HepG2 (cell line): ENCODE data around the gene SASS6. TPM values are rescaled to one million over a fixed set of nuclear protein-coding genes. Genes with fewer than 3 reads are reported as not detected.

ENCODE experiments used
- ATAC-seq: fragments of 200-7000 bp; cut with Tn5 transposase; 3 replicates; pipeline ENCODE4 v1.9.1; 2020; ENCODE audit warnings: mild to moderate bottlenecking, moderate library complexity
- BruUV-seq: library from RNA; stranded (reverse); fragments of 400-500 nt; replicated peaks from 2 replicates; lab custom pipeline; 2021; lab: Mats Ljungman, UMichigan
- CTCF ChIA-PET: fragments of 300-600 bp; formaldehyde crosslinking; extraction: SDS; loops from one replicate; lab custom pipeline; 2021; ENCODE audit warnings: low total read pairs, inconsistent platforms, low intra/inter-chr PET ratio; lab: Yijun Ruan, JAX
- POLR2A ChIA-PET: fragments of 350-600 bp; sonication (Branson Sonifier 250); formaldehyde crosslinking; loops from one replicate; lab custom pipeline; 2020; ENCODE audit warnings: antibody characterized with exemption, inconsistent platforms; lab: Yijun Ruan, JAX
- DNase-seq: peaks from one replicate; pipeline ENCODE4 v3.0.0-alpha.2; 2015; ENCODE audit warnings: low spot score
- FAIRE-seq: peaks from 3 replicates; lab custom pipeline; 2011; peaks lifted over from hg19 to GRCh38; lab: Jason Lieb, UNC
- H2AFZ ChIP-seq: one replicate; pipeline ENCODE4 v1.6.1; 2011; ENCODE audit warnings: low read length, inconsistent platforms
- H3K27ac ChIP-seq: fragments of 300-600 bp; 3 replicates; pipeline ENCODE4 v1.8.0; 2011; ENCODE audit warnings: mixed run types, mild to moderate bottlenecking, mixed read lengths, low read length, inconsistent platforms; ENCODE audit not compliant: insufficient read depth; ENCODE audit errors: extremely low read length
- H3K27me3 ChIP-seq, 2 experiments: fragments of 200-600 bp in 1 of 2; 2 replicates in 1 of 2; 3 replicates in 1 of 2; pipeline versions ENCODE4 v1.6.0 to v1.8.0; 2011; ENCODE audit warnings: low read length in 2 of 2, mild to moderate bottlenecking in 2 of 2, moderate library complexity in 2 of 2, inconsistent platforms in 1 of 2; ENCODE audit not compliant: insufficient read depth in 2 of 2, control insufficient read depth in 1 of 2
- H3K36me3 ChIP-seq, 2 experiments: fragments of 200-600 bp in 1 of 2; replicated peaks in 1 of 2; 2 replicates in 1 of 2; 3 replicates in 1 of 2; pipeline versions ENCODE4 v1.5.1 to v1.8.0; 2011; ENCODE audit warnings: low read length in 2 of 2, inconsistent platforms in 1 of 2; ENCODE audit not compliant: insufficient read depth in 2 of 2, control insufficient read depth in 1 of 2
- H3K4me1 ChIP-seq: 2 replicates; pipeline ENCODE4 v1.5.1; 2012; ENCODE audit warnings: low read length, inconsistent platforms; ENCODE audit not compliant: insufficient read depth
- H3K4me2 ChIP-seq: 2 replicates; pipeline ENCODE4 v1.6.0; 2011; ENCODE audit warnings: low read depth, low read length, inconsistent platforms
- H3K4me3 ChIP-seq, 3 experiments: fragments of 200-600 bp in 1 of 3; sonication (generic), shearing (Covaris generic) in 1 of 3; replicated peaks in 1 of 3; 2 replicates each; pipeline ENCODE4 v1.5.1; 2011 to 2016; ENCODE audit warnings: low read length in 3 of 3, inconsistent platforms in 2 of 3, low read depth in 2 of 3, mild to moderate bottlenecking in 2 of 3, control low read depth in 1 of 3, mixed read lengths in 1 of 3; ENCODE audit not compliant: insufficient read depth in 1 of 3
- H3K79me2 ChIP-seq: one replicate; pipeline ENCODE4 v1.6.1; 2011; ENCODE audit warnings: low read length, inconsistent platforms; ENCODE audit not compliant: insufficient read depth
- H3K9ac ChIP-seq: 2 replicates; pipeline ENCODE4 v1.6.0; 2011; ENCODE audit warnings: mild to moderate bottlenecking, low read depth, low read length, inconsistent platforms; ENCODE audit not compliant: insufficient read depth
- H3K9me3 ChIP-seq: 2 replicates; pipeline ENCODE4 v1.5.1; 2012; ENCODE audit warnings: mild to moderate bottlenecking, low read length
- H4K20me1 ChIP-seq: 2 replicates; pipeline ENCODE4 v1.6.0; 2011; ENCODE audit warnings: inconsistent platforms, mild to moderate bottlenecking, low read length, moderate library complexity; ENCODE audit not compliant: insufficient read depth
- AFF4 ChIP-seq: sonication (generic); formaldehyde crosslinking; IDR thresholded peaks from 2 replicates; pipeline ENCODE4 v1.4.0; 2020; ENCODE audit warnings: missing genetic modification reagents
- AGO2 ChIP-seq: fragments of 200-400 bp; formaldehyde crosslinking; optimal IDR thresholded peaks from 2 replicates; pipeline ENCODE3; 2017; ENCODE audit warnings: mild to moderate bottlenecking, low read depth, low read length, moderate library complexity
- CCAR2 ChIP-seq: fragments of 200-400 bp; formaldehyde crosslinking; optimal IDR thresholded peaks from 2 replicates; pipeline ENCODE3; 2018; ENCODE audit warnings: low read depth, mild to moderate bottlenecking, low read length, moderate library complexity
- HNRNPUL1 ChIP-seq: fragments of 200-400 bp; formaldehyde crosslinking; IDR thresholded peaks from 2 replicates; pipeline ENCODE4 v1.6.1; 2017; ENCODE audit warnings: low read depth, mild to moderate bottlenecking, low read length, moderate library complexity
- HOXA3 ChIP-seq: sonication (generic); formaldehyde crosslinking; IDR thresholded peaks from 2 replicates; pipeline ENCODE4 v1.5.0; 2020; ENCODE audit warnings: missing genetic modification reagents
- NRL ChIP-seq: sonication (generic); formaldehyde crosslinking; IDR thresholded peaks from 2 replicates; pipeline ENCODE4 v1.5.0; 2020; ENCODE audit warnings: missing genetic modification reagents, mild to moderate bottlenecking, moderate library complexity, borderline replicate concordance
- ZNF724P ChIP-seq: sonication (generic); formaldehyde crosslinking; IDR thresholded peaks from 2 replicates; pipeline ENCODE4 v1.8.0; 2022; ENCODE audit warnings: missing genetic modification reagents, borderline replicate concordance
- WGBS: methylation state at CpG from one replicate; pipeline ENCODE4 v1.1.6; 2017; ENCODE audit warnings: low lambda C conversion rate; 5-methylcytosine and 5-hydroxymethylcytosine counted together
- in situ Hi-C: cut with HindIII; loops from 2 replicates; pipeline ENCODE4 v1.10.0; 2017; ENCODE audit warnings: low pct_unique_long_range_greater_than_20kb; ENCODE audit not compliant: extremely low pct_ligation_motif_present
- intact Hi-C: fragments of 100-400 bp; cut with micrococcal nuclease; formaldehyde crosslinking; loops from one replicate; pipeline ENCODE4 v1.10.0; 2022; ENCODE audit not compliant: unreplicated experiment
- polyA plus RNA-seq, 8 experiments: library from polyadenylated mRNA; depleted of rRNA in 3 of 8; stranded (reverse) in 7 of 8; unstranded in 1 of 8; fragments of >200 nt; fragmentation: Illumina TruSeq in 4 of 8; extraction: Trizol in 4 of 8; gene quantifications; 2 replicates each; pipeline versions ENCODE4 v1.2.1 to v1.2.3, GENCODE V29; 2011 to 2016; ENCODE audit warnings: low read depth in 4 of 8, missing spikeins in 1 of 8, mixed read lengths in 1 of 8; ENCODE audit not compliant: insufficient read depth in 1 of 8
- total RNA-seq, 5 experiments: library from RNA; depleted of rRNA; stranded (reverse); fragments of >200 nt; fragmentation: Illumina TruSeq; extraction: Trizol; gene quantifications; 2 replicates each; pipeline ENCODE4 v1.2.3, GENCODE V29; 2016; ENCODE audit warnings: low read depth in 1 of 5
- TF ChIP-seq, protein P1 (sequence below): sonication (generic); formaldehyde crosslinking; IDR thresholded peaks from 2 replicates; pipeline ENCODE4 v1.8.0; 2023; ENCODE audit warnings: mild to moderate bottlenecking, missing genetic modification reagents
- TF ChIP-seq, protein P2 (sequence below), 2 experiments: IDR thresholded peaks; 2 replicates each; pipeline ENCODE4 v1.6.1; 2011 to 2012; ENCODE audit warnings: low read length in 2 of 2, borderline replicate concordance in 1 of 2, low read depth in 1 of 2, mild to moderate bottlenecking in 1 of 2, moderate library complexity in 1 of 2
- TF ChIP-seq, protein P3 (sequence below): sonication (generic); formaldehyde crosslinking; IDR thresholded peaks from 2 replicates; pipeline ENCODE4 v1.4.0; 2020; ENCODE audit warnings: missing genetic modification reagents

SASS6 gene
- total and polyA plus RNA-seq, 2 of the 13 experiments (the other 11 are each of a cell fraction or from before 2014, with no cell fraction given), result 2.3 to 10.7 TPM

DNA sequence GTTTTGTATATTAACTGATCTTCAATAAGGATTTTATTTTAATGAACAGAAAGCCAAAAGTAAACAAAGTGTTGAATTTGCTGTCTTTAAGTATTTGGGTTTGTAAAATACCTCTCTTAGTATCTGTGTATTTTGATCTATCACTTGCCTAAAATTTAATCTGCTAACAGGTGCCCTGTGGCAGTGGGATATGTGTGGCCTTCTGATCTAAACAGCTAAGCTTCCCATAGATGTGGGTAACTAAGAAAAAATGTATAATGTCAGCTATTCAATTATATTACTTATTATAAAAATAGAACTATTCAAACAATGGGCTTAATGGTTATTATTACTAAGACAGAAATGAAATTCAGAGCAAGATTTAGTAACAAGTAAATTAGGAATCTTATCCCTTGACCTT lies 30.2 kb upstream of the SASS6 start (continued):
- TF ChIP-seq, protein P1, sequence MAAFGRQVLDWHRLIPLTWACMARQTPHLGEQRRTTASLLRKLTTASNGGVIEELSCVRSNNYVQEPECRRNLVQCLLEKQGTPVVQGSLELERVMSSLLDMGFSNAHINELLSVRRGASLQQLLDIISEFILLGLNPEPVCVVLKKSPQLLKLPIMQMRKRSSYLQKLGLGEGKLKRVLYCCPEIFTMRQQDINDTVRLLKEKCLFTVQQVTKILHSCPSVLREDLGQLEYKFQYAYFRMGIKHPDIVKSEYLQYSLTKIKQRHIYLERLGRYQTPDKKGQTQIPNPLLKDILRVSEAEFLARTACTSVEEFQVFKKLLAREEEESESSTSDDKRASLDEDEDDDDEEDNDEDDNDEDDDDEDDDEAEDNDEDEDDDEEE, result no peak
- TF ChIP-seq NRL (CRISPR knock-in tag) (no peak), CCAR2 (no peak), AGO2 (no peak), ZNF724P (CRISPR knock-in tag) (no peak)

DNA sequence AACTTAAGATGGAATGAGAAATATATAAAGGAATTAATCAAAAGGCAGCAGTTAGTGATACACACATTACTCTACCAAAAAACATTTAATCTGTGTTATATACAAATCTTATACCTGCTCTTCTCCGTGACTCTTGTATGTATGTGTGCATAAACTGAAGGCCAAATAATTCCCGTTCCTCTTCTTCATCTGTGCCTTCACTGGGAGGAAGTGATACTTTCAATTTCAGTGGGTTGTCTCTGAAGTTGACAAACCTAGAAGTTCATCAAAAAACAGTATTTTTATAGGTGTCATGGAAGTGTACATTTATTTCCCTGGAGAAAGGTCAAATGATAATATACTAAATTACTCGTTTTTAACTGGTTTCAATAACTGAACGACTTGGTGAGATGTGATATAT lies 19.5 kb upstream of the SASS6 start:
- intact Hi-C loops, result no loop called here
- Histone ChIP-seq H3K4me2 (no peak overlapping the region), H3K4me3 (no peak overlapping the region), H3K79me2 (no peaks in the 10 kb centered on the region), H4K20me1 (no peaks in the 10 kb centered on the region), H3K9ac (no peak overlapping the region), H3K27ac (no peak overlapping the region), H2AFZ (no peak overlapping the region), H3K27me3 (no peaks in the 10 kb centered on the region), H3K4me1 (no peaks in the 10 kb centered on the region), H3K9me3 (no peaks in the 10 kb centered on the region), H3K36me3 (no peaks in the 10 kb centered on the region; a peak in 1 of 5 replicates)
- BruUV-seq, result no TSS peak
- ChIA-PET POLR2A (no interaction called here), CTCF (no interaction called here)
- DNase-seq, result no peak
- 89% methylated on average over 4 of the region's 4 CpGs for WGBS
- ATAC-seq, result no peak
- in situ Hi-C loops, result no loop called here
- no peak for FAIRE-seq
- TF ChIP-seq, protein P2, sequence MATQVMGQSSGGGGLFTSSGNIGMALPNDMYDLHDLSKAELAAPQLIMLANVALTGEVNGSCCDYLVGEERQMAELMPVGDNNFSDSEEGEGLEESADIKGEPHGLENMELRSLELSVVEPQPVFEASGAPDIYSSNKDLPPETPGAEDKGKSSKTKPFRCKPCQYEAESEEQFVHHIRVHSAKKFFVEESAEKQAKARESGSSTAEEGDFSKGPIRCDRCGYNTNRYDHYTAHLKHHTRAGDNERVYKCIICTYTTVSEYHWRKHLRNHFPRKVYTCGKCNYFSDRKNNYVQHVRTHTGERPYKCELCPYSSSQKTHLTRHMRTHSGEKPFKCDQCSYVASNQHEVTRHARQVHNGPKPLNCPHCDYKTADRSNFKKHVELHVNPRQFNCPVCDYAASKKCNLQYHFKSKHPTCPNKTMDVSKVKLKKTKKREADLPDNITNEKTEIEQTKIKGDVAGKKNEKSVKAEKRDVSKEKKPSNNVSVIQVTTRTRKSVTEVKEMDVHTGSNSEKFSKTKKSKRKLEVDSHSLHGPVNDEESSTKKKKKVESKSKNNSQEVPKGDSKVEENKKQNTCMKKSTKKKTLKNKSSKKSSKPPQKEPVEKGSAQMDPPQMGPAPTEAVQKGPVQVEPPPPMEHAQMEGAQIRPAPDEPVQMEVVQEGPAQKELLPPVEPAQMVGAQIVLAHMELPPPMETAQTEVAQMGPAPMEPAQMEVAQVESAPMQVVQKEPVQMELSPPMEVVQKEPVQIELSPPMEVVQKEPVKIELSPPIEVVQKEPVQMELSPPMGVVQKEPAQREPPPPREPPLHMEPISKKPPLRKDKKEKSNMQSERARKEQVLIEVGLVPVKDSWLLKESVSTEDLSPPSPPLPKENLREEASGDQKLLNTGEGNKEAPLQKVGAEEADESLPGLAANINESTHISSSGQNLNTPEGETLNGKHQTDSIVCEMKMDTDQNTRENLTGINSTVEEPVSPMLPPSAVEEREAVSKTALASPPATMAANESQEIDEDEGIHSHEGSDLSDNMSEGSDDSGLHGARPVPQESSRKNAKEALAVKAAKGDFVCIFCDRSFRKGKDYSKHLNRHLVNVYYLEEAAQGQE (IDR thresholded peaks at IDR 0.05; ENCODE audit: borderline replicate concordance in 1 of 2, low read depth in 1 of 2, low read length in 2 of 2), result no peak
- TF ChIP-seq, protein P3, sequence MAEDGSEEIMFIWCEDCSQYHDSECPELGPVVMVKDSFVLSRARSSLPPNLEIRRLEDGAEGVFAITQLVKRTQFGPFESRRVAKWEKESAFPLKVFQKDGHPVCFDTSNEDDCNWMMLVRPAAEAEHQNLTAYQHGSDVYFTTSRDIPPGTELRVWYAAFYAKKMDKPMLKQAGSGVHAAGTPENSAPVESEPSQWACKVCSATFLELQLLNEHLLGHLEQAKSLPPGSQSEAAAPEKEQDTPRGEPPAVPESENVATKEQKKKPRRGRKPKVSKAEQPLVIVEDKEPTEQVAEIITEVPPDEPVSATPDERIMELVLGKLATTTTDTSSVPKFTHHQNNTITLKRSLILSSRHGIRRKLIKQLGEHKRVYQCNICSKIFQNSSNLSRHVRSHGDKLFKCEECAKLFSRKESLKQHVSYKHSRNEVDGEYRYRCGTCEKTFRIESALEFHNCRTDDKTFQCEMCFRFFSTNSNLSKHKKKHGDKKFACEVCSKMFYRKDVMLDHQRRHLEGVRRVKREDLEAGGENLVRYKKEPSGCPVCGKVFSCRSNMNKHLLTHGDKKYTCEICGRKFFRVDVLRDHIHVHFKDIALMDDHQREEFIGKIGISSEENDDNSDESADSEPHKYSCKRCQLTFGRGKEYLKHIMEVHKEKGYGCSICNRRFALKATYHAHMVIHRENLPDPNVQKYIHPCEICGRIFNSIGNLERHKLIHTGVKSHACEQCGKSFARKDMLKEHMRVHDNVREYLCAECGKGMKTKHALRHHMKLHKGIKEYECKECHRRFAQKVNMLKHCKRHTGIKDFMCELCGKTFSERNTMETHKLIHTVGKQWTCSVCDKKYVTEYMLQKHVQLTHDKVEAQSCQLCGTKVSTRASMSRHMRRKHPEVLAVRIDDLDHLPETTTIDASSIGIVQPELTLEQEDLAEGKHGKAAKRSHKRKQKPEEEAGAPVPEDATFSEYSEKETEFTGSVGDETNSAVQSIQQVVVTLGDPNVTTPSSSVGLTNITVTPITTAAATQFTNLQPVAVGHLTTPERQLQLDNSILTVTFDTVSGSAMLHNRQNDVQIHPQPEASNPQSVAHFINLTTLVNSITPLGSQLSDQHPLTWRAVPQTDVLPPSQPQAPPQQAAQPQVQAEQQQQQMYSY (CRISPR knock-in tag), result no peak
- TF ChIP-seq AFF4 (CRISPR knock-in tag), result no peak
- TF ChIP-seq HNRNPUL1, result no peak
- TF ChIP-seq HOXA3 (CRISPR knock-in tag), result no peak
- no peak for TF ChIP-seq NRL (CRISPR knock-in tag)
